Measurements from ENCODE around the gene CBLIF. TPM values are rescaled to one million over a fixed set of nuclear protein-coding genes. Genes with fewer than 3 reads are reported as not detected.

Gene CBLIF
- total RNA-seq, 2 experiments from 2014 or later = not detected

GRCh38 chr11:59782080-59782479 lies 63.2 kb downstream of the CBLIF start:
- H3K79me2 ChIP-seq (ENCODE audit: insufficient read depth, low read depth, low read length) = no peaks in the 10 kb centered on the region
- no peak overlapping the region for H3K27ac ChIP-seq (ENCODE audit: low read depth, low read length, poor library complexity, severe bottlenecking)
- ChIA-PET CTCF (ENCODE audit: unreplicated experiment) (no interaction called here), POLR2A (interaction anchor here (0.6 kb wide), 1 partner anchor 26 kb away, joined by 3 read pairs; no protein-coding TSS in a partner anchor)
- no peaks in the 10 kb centered on the region for H3K9me2 ChIP-seq (ENCODE audit: insufficient read depth, low read length)
- H3K4me1 ChIP-seq (ENCODE audit: insufficient read depth, low read length, poor library complexity, severe bottlenecking) = no peaks in the 10 kb centered on the region
- intact Hi-C loops (cut with micrococcal nuclease; ENCODE audit: unreplicated experiment) = no loop called here
- no TSS peak for BruUV-seq (replicated peaks)
- DNase-seq (ENCODE audit: low spot score) = no peak
- no peak for TF ChIP-seq EZH2phosphoT487 (IDR thresholded peaks at IDR 0.05; ENCODE audit: borderline replicate concordance, low read depth, low read length)
- TF ChIP-seq, protein P1, sequence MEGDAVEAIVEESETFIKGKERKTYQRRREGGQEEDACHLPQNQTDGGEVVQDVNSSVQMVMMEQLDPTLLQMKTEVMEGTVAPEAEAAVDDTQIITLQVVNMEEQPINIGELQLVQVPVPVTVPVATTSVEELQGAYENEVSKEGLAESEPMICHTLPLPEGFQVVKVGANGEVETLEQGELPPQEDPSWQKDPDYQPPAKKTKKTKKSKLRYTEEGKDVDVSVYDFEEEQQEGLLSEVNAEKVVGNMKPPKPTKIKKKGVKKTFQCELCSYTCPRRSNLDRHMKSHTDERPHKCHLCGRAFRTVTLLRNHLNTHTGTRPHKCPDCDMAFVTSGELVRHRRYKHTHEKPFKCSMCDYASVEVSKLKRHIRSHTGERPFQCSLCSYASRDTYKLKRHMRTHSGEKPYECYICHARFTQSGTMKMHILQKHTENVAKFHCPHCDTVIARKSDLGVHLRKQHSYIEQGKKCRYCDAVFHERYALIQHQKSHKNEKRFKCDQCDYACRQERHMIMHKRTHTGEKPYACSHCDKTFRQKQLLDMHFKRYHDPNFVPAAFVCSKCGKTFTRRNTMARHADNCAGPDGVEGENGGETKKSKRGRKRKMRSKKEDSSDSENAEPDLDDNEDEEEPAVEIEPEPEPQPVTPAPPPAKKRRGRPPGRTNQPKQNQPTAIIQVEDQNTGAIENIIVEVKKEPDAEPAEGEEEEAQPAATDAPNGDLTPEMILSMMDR (conservative IDR thresholded peaks at IDR 0.05; ENCODE audit: low read length) = no peak
- no peaks in the 10 kb centered on the region for H4K20me1 ChIP-seq (ENCODE audit: insufficient read depth, low read length)
- H2AFZ ChIP-seq (ENCODE audit: low read length) = no peak overlapping the region
- H3K36me3 ChIP-seq (ENCODE audit: insufficient read depth, low read length) = no peaks in the 10 kb centered on the region; the same call in 1 of the 2 replicates
- no peak overlapping the region for H3K4me3 ChIP-seq (ENCODE audit: low read depth, low read length, poor library complexity, severe bottlenecking)
- H3K4me2 ChIP-seq (ENCODE audit: low read length) = no peak overlapping the region
- peaks cover 11% of the 10 kb centered on the region; the same call in 1 of the 2 replicates for H3K9me3 ChIP-seq (ENCODE audit: low read length)

GRCh38 chr11:59779487-59779886 lies 65.8 kb downstream of the CBLIF start:
- Histone ChIP-seq H2AFZ (ENCODE audit: low read length) (no peak overlapping the region), H3K9me2 (ENCODE audit: insufficient read depth, low read length) (no peaks in the 10 kb centered on the region), H3K4me2 (ENCODE audit: low read length) (no peak overlapping the region), H3K4me3 (ENCODE audit: low read depth, low read length, poor library complexity, severe bottlenecking) (no peak overlapping the region), H4K20me1 (ENCODE audit: insufficient read depth, low read length) (no peaks in the 10 kb centered on the region), H3K36me3 (ENCODE audit: insufficient read depth, low read length) (no peaks in the 10 kb centered on the region; the same call in 1 of the 2 replicates), H3K79me2 (ENCODE audit: insufficient read depth, low read depth, low read length) (no peaks in the 10 kb centered on the region), H3K27ac (ENCODE audit: low read depth, low read length, poor library complexity, severe bottlenecking) (no peak overlapping the region), H3K9me3 (ENCODE audit: low read length) (peaks cover 11% of the 10 kb centered on the region; the same call in 1 of the 2 replicates), H3K4me1 (ENCODE audit: insufficient read depth, low read length, poor library complexity, severe bottlenecking) (no peaks in the 10 kb centered on the region)
- ChIA-PET CTCF (ENCODE audit: unreplicated experiment) (no interaction called here), POLR2A (no interaction called here)
- intact Hi-C loops (cut with micrococcal nuclease; ENCODE audit: unreplicated experiment) = no loop called here
- DNase-seq (ENCODE audit: low spot score) = no peak
- no TSS peak for BruUV-seq (replicated peaks)
- TF ChIP-seq, protein P1 (conservative IDR thresholded peaks at IDR 0.05; ENCODE audit: low read length) = no peak
- TF ChIP-seq EZH2phosphoT487 (IDR thresholded peaks at IDR 0.05; ENCODE audit: borderline replicate concordance, low read depth, low read length) = no peak

Other genes starting within 250 kb of the CBLIF start
- gene OSBP, start 229.7 kb downstream of the CBLIF start, total RNA-seq (2014; rRNA removed; shearing (Covaris generic)) = 16.9 and 19.2 TPM in 2 replicates
- gene OSBP, start 229.7 kb downstream of the CBLIF start, total RNA-seq (2022) = 44.6 and 44.7 TPM in 2 replicates
- gene PATL1, start 176.5 kb downstream of the CBLIF start, total RNA-seq (2014; rRNA removed; shearing (Covaris generic)) = 14.7 and 15.2 TPM in 2 replicates
- gene PATL1, start 176.5 kb downstream of the CBLIF start, total RNA-seq (2022) = 46.3 TPM in 2 replicates
- gene OR10V1, start 131.7 kb downstream of the CBLIF start, total RNA-seq (2014; rRNA removed; shearing (Covaris generic)) = not detected in 2 replicates
- not detected in 2 replicates for gene OR10V1, start 131.7 kb downstream of the CBLIF start, total RNA-seq (2022)
- gene STX3, start 90.1 kb downstream of the CBLIF start, total RNA-seq (2014; rRNA removed; shearing (Covaris generic)) = 20.2 and 27.2 TPM in 2 replicates
- gene STX3, start 90.1 kb downstream of the CBLIF start, total RNA-seq (2022) = 6.4 and 8.4 TPM in 2 replicates
- gene MRPL16, start 34.7 kb downstream of the CBLIF start, total RNA-seq (2014; rRNA removed; shearing (Covaris generic)) = 133 and 159 TPM in 2 replicates
- 87.5 and 92.2 TPM in 2 replicates for gene MRPL16, start 34.7 kb downstream of the CBLIF start, total RNA-seq (2022)
- not detected in 2 replicates for gene TCN1, start 21.0 kb upstream of the CBLIF start, total RNA-seq (2014; rRNA removed; shearing (Covaris generic))
- not detected in 2 replicates for gene TCN1, start 21.0 kb upstream of the CBLIF start, total RNA-seq (2022)
- gene OOSP3, start 33.3 kb upstream of the CBLIF start, total RNA-seq (2014; rRNA removed; shearing (Covaris generic)) = not detected in 2 replicates
- gene OOSP3, start 33.3 kb upstream of the CBLIF start, total RNA-seq (2022) = not detected in 2 replicates
- gene OOSP1, start 92.9 kb upstream of the CBLIF start, total RNA-seq (2014; rRNA removed; shearing (Covaris generic)) = not detected in 2 replicates
- not detected in 2 replicates for gene OOSP1, start 92.9 kb upstream of the CBLIF start, total RNA-seq (2022)
- not detected in 2 replicates for gene OOSP4A, start 118.5 kb upstream of the CBLIF start, total RNA-seq (2014; rRNA removed; shearing (Covaris generic))
- gene OOSP4A, start 118.5 kb upstream of the CBLIF start, total RNA-seq (2022) = not detected in 2 replicates
- not detected in 2 replicates for gene OOSP4B, start 171.7 kb upstream of the CBLIF start, total RNA-seq (2014; rRNA removed; shearing (Covaris generic))
- not detected in 2 replicates for gene OOSP4B, start 171.7 kb upstream of the CBLIF start, total RNA-seq (2022)
- gene OOSP2, start 194.9 kb upstream of the CBLIF start, total RNA-seq (2014; rRNA removed; shearing (Covaris generic)) = not detected in 2 replicates
- not detected in 2 replicates for gene OOSP2, start 194.9 kb upstream of the CBLIF start, total RNA-seq (2022)
- not detected in 2 replicates for gene MS4A3, start 211.2 kb upstream of the CBLIF start, total RNA-seq (2014; rRNA removed; shearing (Covaris generic))
- not detected in 2 replicates for gene MS4A3, start 211.2 kb upstream of the CBLIF start, total RNA-seq (2022)
- not detected in 2 replicates for gene MS4A2, start 243.2 kb upstream of the CBLIF start, total RNA-seq (2014; rRNA removed; shearing (Covaris generic))
- not detected in 2 replicates for gene MS4A2, start 243.2 kb upstream of the CBLIF start, total RNA-seq (2022)